Transverse colon (tissue), 4 donors: ENCODE data around the gene FBXO8.

Experiments used
- CTCF ChIP-seq, 5 experiments: fragments of 200-600 bp in 3 of 5; fragments of 450-650 bp in 2 of 5; sonication (generic) in 3 of 5; IDR thresholded peaks; 1 replicate in 2 of 5; 2 replicates in 3 of 5; pipeline ENCODE4 v1.5.1; 2016 to 2017; ENCODE audit warnings: antibody characterized with exemption in 5 of 5, inconsistent platforms in 3 of 5, mild to moderate bottlenecking in 2 of 5, moderate library complexity in 1 of 5
- POLR2A ChIP-seq: fragments of 450-650 bp; IDR thresholded peaks from one replicate; pipeline ENCODE4 v1.6.1; 2016; ENCODE audit warnings: antibody characterized with exemption, mild to moderate bottlenecking, moderate library complexity
- POLR2AphosphoS5 ChIP-seq, 3 donors: sonication (generic); formaldehyde crosslinking; IDR thresholded peaks; one replicate each; pipeline ENCODE4 v1.6.1; 2016; ENCODE audit warnings: antibody characterized with exemption in 3 of 3

DNA sequence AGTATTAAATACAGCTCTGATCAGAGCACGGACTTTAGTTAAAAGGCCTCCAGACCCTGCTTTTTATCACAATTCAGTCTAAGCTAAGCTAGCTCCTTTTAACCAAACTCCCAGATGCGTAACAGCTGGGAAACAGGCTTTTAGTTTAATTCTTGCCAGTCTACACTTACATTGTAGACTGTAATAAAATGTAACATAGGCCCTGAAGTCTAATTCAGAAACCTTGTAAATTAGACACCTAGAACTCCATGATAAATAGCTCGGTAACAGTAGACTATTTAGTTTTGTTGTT is 20.1 kb downstream of the FBXO8 start:
- TF ChIP-seq POLR2A (no peak), CTCF (IDR thresholded peaks at IDR 0.05) (no peak), POLR2AphosphoS5 (IDR thresholded peaks at IDR 0.05) (no peak)
